Measurements from ENCODE around the gene CRYGA.

CRYGA gene, protein sequence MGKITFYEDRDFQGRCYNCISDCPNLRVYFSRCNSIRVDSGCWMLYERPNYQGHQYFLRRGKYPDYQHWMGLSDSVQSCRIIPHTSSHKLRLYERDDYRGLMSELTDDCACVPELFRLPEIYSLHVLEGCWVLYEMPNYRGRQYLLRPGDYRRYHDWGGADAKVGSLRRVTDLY

DNA sequence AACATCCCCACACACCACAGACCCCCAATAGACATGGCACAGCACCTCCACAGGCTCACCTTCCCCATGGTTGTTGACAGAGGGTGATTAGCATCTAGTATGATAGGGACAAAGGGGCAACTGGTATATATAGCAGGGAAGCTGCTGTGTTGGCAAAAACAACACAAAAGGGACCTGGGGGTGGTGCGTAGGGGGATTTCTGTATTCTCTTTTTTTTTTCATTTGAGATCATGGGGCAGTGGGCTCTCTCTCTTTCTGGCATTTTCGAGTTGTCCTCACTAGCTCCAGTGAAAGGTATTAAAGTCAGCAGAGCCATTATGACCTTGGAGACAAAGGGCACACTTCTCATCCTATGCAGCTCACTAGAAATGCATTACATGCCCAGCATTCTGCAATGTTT lies at the start of gene CRYGA:
Gene CRYGA, minus strand, starts transcription at position 101 of the 400 bp plus-strand sequence. Its CDS starts 33 bp downstream, at position 68.
- Histone ChIP-seq H3K4me1 (ENCODE audit: control insufficient read depth, insufficient read depth, low read length, unreplicated experiment) (no peaks in the 10 kb centered on the region), H3K36me3 (ENCODE audit: insufficient read depth, low read length) (no peaks in the 10 kb centered on the region), H3K4me3 (ENCODE audit: low read depth, low read length) (no peak within 1 kb of the TSS), H3K27me3 (ENCODE audit: insufficient read depth, low read length) (peaks cover 5% of the 10 kb centered on the region; the same call in 1 of the 2 replicates), H2AFZ (ENCODE audit: low read length, unreplicated experiment) (no peak within 1 kb of the TSS), H3K79me2 (ENCODE audit: control insufficient read depth, insufficient read depth, low read length, unreplicated experiment) (no peaks in the 10 kb centered on the region), H3K27ac (ENCODE audit: low read depth, low read length) (no peak within 1 kb of the TSS)

DNA sequence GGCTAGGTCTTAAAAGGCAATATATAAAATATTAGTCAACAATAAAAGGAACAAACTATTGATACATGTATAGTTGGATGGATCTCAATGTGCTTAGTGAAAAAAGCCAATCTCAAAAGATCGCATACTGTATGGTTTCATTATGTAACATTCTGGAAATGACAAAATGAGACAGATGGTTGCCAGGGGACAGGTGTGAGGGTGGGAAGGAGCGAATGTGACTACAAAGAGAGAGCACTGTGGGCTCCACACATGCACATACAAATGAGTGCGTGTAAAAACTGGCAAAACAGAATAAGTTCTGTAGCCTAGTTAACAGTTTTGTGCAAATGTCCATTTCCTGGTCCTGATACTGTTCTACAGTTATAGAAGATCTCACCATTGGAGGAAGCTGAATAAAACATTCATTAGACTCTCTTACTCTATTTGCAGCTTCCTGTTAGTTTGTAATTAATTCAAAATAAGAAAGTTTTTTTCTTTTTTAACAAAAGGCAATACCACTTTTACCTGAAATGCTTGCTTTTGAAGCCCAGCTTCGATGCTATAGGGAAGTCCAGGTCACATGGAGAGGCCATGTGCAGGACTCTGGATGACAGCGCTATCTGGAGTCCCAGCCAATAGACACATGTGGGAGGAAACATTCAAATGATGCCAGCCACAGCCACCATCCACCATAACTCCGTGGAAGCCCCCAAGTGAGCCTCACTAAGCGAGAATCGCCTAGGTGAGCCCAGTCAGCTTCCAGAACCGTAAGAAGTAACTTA lies 47.5 kb upstream of the CRYGA start:
- Histone ChIP-seq H3K27ac (ENCODE audit: low read depth, low read length) (no peak overlapping the region), H3K36me3 (ENCODE audit: insufficient read depth, low read length) (no peaks in the 10 kb centered on the region), H2AFZ (ENCODE audit: low read length, unreplicated experiment) (no peak overlapping the region), H3K79me2 (ENCODE audit: control insufficient read depth, insufficient read depth, low read length, unreplicated experiment) (no peaks in the 10 kb centered on the region), H3K4me1 (ENCODE audit: control insufficient read depth, insufficient read depth, low read length, unreplicated experiment) (no peaks in the 10 kb centered on the region), H3K4me3 (ENCODE audit: low read depth, low read length) (no peak overlapping the region), H3K27me3 (ENCODE audit: insufficient read depth, low read length) (no peaks in the 10 kb centered on the region)

DNA sequence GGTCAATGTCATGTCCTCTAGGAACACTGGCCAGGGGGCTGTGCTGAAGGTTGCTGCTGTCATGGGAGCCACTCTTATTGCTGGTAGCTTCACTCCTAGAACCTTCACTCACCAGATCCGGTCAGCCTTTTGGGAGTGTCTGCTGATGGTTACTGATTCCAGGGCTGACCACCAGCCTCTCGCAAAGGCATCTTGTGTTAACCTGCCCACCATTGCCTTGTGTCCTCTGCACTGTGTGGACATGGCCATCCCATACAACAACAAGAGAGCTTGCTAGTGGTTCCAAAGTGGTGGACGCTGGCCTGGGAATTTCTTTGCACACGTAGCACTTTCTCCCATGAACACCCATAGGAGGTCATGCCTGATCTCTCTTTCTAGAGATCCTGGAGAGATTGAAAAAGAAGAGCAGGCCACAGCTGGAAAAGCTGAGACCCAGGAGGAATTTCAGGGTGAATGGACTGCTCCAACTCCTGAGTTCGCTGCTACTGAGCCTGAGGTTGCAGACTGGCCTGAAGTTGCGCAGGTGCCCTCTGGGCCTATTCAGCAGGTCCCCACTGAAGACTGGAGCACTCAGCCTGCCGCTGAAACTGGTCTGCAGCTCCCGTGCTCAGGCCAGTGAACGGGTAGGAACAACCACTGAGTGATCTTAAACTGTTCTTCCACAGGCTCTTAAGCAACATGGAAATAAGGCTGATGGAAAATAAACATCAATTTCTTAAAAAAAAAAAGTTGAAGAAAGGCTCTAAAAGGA lies 45.1 kb upstream of the CRYGA start:
- Histone ChIP-seq H3K27ac (ENCODE audit: low read depth, low read length) (no peak overlapping the region), H3K4me3 (ENCODE audit: low read depth, low read length) (no peak overlapping the region), H3K27me3 (ENCODE audit: insufficient read depth, low read length) (no peaks in the 10 kb centered on the region), H3K36me3 (ENCODE audit: insufficient read depth, low read length) (no peaks in the 10 kb centered on the region), H3K4me1 (ENCODE audit: control insufficient read depth, insufficient read depth, low read length, unreplicated experiment) (no peaks in the 10 kb centered on the region), H3K79me2 (ENCODE audit: control insufficient read depth, insufficient read depth, low read length, unreplicated experiment) (no peaks in the 10 kb centered on the region), H2AFZ (ENCODE audit: low read length, unreplicated experiment) (no peak overlapping the region)

DNA sequence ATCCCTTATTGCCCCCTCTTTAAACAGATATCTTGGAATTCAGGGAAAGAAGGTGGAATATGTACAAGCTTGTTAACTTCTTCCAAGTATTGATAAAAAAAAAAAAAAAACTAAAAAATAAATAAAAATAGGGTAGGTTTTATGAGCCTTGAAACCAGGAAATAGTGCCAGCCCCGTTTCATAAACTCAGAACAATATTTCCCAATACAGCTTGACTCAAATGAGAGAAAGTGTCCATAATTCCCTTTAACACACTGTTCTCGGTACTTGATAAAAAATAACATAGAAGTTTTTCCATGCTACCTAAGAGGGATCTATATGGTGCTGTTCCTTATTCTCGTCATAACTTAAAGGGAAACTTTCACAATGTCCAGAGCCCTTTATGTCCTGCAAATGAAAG lies 44.4 kb upstream of the CRYGA start:
- H3K36me3 ChIP-seq (ENCODE audit: insufficient read depth, low read length), result no peaks in the 10 kb centered on the region

DNA sequence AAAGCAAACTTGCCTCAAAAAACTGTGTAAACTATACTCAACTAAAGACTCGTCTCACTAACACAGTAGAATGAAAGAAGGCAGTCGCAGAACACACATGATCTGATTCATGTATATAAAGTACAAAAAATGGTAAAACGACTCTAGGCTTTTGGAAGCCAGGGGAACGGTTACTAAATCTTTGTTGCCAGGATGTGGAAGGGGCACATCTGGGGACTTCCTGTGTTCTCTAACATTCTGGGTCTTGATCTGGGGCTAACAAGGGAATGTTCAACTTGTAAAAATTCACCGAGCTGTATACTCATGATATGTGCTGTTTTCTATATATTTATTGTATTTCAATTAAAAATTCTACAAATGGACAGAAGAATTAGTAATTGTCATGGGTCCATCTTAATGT lies 40.8 kb upstream of the CRYGA start:
- H3K4me1 ChIP-seq (ENCODE audit: control insufficient read depth, insufficient read depth, low read length, unreplicated experiment), result no peaks in the 10 kb centered on the region
- no peak overlapping the region for H2AFZ ChIP-seq (ENCODE audit: low read length, unreplicated experiment)
- H3K27ac ChIP-seq (ENCODE audit: low read depth, low read length), result no peak overlapping the region
- H3K36me3 ChIP-seq (ENCODE audit: insufficient read depth, low read length), result no peaks in the 10 kb centered on the region
- H3K4me3 ChIP-seq (ENCODE audit: low read depth, low read length), result no peak overlapping the region
- H3K27me3 ChIP-seq (ENCODE audit: insufficient read depth, low read length), result no peaks in the 10 kb centered on the region
- H3K79me2 ChIP-seq (ENCODE audit: control insufficient read depth, insufficient read depth, low read length, unreplicated experiment), result no peaks in the 10 kb centered on the region

More for the DNA sequence above, 44.4 kb upstream of the CRYGA start:
- Histone ChIP-seq H2AFZ (ENCODE audit: low read length, unreplicated experiment) (no peak overlapping the region), H3K27ac (ENCODE audit: low read depth, low read length) (no peak overlapping the region), H3K79me2 (ENCODE audit: control insufficient read depth, insufficient read depth, low read length, unreplicated experiment) (no peaks in the 10 kb centered on the region), H3K4me3 (ENCODE audit: low read depth, low read length) (no peak overlapping the region), H3K27me3 (ENCODE audit: insufficient read depth, low read length) (no peaks in the 10 kb centered on the region), H3K4me1 (ENCODE audit: control insufficient read depth, insufficient read depth, low read length, unreplicated experiment) (no peaks in the 10 kb centered on the region)

DNA sequence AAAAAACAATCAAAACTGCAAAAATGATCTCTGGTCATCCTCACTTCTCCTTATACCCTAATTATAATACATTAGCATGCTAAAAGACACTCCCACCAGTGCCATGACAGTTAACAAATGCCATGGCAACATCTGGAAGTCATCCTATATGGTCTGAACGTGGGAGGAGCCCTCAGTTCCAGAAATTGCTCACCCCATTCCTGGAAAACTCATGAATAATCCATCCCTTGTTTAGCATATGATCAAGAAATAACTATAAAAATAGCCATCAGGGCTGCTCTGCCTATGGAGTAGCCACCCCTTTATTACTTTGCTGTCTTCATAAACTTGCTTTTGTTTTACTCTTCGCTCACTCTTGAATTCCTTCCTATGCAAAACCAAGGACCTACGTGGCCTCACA lies 32.1 kb upstream of the CRYGA start:
- H3K27ac ChIP-seq (ENCODE audit: low read depth, low read length), result no peak overlapping the region
- no peak overlapping the region for H2AFZ ChIP-seq (ENCODE audit: low read length, unreplicated experiment)

DNA sequence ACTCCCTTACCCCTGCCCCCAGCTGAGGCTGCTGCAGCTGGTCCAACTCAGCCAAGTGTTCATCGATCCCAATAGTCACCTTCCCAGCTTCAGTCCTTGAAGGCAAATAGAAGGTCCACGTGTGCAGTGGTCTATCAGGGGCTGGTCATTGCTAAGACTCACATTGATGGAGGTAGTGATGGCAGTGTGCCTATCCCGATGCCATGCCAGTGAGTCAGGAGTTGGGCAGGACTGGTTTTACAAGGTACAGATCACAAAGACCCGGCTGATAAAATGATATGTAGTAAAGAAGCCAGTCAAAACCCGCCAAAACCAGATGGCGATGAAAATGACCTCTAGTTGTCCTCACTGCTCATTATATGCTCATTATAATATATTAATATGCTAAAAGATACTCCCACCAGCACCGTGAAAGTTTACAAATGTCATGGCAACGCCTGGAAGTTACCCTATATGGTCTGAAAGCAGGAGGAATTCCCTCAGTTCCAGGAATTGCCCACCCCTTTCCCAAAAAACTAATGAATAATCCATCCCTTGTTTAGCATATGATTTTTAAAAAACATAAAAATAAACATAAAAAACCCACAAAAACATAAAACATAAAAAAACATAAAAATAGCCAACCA lies 29.3 kb upstream of the CRYGA start:
- H3K27ac ChIP-seq (ENCODE audit: low read depth, low read length), result no peak overlapping the region
- H3K4me3 ChIP-seq (ENCODE audit: low read depth, low read length), result no peak overlapping the region
- H2AFZ ChIP-seq (ENCODE audit: low read length, unreplicated experiment), result no peak overlapping the region
- H3K27me3 ChIP-seq (ENCODE audit: insufficient read depth, low read length), result 0 out of 2 replicates have a peak, but pooled peaks cover 4% of the 10 kb centered on the region
- H3K79me2 ChIP-seq (ENCODE audit: control insufficient read depth, insufficient read depth, low read length, unreplicated experiment), result no peaks in the 10 kb centered on the region
- H3K4me1 ChIP-seq (ENCODE audit: control insufficient read depth, insufficient read depth, low read length, unreplicated experiment), result no peaks in the 10 kb centered on the region
- H3K36me3 ChIP-seq (ENCODE audit: insufficient read depth, low read length), result no peaks in the 10 kb centered on the region

More for the DNA sequence above, 32.1 kb upstream of the CRYGA start:
- Histone ChIP-seq H3K36me3 (ENCODE audit: insufficient read depth, low read length) (no peaks in the 10 kb centered on the region), H3K27me3 (ENCODE audit: insufficient read depth, low read length) (no peaks in the 10 kb centered on the region), H3K4me3 (ENCODE audit: low read depth, low read length) (no peak overlapping the region), H3K79me2 (ENCODE audit: control insufficient read depth, insufficient read depth, low read length, unreplicated experiment) (no peaks in the 10 kb centered on the region), H3K4me1 (ENCODE audit: control insufficient read depth, insufficient read depth, low read length, unreplicated experiment) (no peaks in the 10 kb centered on the region)

DNA sequence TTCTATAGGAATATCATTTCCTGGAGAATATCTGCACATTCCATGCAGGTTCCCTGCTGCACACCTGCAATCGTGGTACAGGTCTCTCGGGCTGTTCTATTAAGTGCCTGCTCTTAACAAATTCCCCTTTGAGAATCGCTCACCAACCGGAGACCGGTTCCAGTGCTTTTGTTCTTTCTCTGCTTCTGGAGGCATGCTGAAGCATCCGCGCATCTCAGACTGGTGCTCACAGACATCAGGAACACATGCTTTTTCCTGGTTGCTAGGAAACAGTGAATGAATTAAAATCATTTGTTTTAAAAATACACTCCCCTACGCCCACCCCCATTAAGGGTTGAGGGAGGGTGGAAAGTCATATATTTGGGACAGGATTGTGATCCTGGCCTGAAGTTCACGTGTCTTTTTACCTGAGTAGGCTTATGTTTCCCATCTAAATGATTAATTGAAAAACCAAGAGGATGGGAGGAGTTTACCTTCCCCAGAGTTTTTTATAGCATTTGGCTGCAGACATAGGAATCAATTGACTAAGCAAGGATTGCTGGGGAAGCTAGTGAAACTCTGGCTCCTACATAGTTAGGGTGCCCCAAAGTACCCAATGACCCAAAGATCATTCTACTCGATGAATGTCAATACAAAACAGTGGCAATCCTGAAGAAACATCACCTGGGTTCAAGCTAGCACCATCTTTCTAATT lies 26.6 kb upstream of the CRYGA start, which contains the start of gene C2orf80:
Gene C2orf80, minus strand, starts transcription at position 221 of the 694 bp plus-strand sequence. CDS start 3,044 bp downstream, outside the sequence.
- H3K27ac ChIP-seq (ENCODE audit: low read depth, low read length), result no peak within 1 kb of the TSS
- H3K36me3 ChIP-seq (ENCODE audit: insufficient read depth, low read length), result no peaks in the 10 kb centered on the region
- peaks cover 15% of the 10 kb centered on the region for H3K27me3 ChIP-seq (ENCODE audit: insufficient read depth, low read length)
- H3K4me1 ChIP-seq (ENCODE audit: control insufficient read depth, insufficient read depth, low read length, unreplicated experiment), result no peaks in the 10 kb centered on the region
- no peak within 1 kb of the TSS for H2AFZ ChIP-seq (ENCODE audit: low read length, unreplicated experiment)
- no peaks in the 10 kb centered on the region for H3K79me2 ChIP-seq (ENCODE audit: control insufficient read depth, insufficient read depth, low read length, unreplicated experiment)
- H3K4me3 ChIP-seq (ENCODE audit: low read depth, low read length), result no peak within 1 kb of the TSS

DNA sequence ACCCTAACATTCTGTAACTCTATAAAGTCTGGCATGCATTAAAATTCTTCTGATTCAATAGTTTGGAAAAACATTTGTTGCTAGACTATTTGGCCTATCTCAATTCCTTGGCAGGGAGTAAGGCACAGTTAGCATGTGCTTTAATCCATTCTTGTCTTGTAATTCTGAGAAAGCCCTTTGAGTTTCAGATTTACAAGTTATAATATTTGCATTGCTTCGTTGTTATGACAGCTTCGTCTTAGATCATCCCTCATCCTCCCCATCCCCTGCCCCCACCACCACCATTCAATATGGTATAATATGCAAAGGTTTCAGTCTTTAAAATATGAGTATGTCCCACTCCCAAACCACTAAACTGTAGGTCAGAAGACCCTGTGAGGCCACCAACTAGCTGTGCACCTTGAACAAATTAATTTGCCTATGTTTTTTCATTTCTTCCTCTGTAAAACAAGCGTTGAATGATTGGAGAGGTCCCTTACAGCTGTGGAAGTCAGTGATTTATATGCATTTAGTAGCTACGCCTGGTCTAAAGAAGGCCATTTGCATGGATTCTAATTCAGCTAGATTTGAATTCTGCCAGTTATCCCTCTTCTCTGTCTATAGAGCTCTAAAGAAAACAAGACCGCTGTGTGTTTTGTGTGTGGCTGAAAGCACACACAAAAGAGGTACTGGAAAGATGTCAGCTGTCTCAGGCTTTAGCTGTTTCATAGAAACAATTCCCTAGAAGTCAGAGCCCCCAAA lies 25.9 kb upstream of the CRYGA start:
- H3K27ac ChIP-seq (ENCODE audit: low read depth, low read length), result no peak overlapping the region
- peaks cover 22% of the 10 kb centered on the region for H3K27me3 ChIP-seq (ENCODE audit: insufficient read depth, low read length)
- H3K4me1 ChIP-seq (ENCODE audit: control insufficient read depth, insufficient read depth, low read length, unreplicated experiment), result no peaks in the 10 kb centered on the region
- H3K4me3 ChIP-seq (ENCODE audit: low read depth, low read length), result no peak overlapping the region
- no peaks in the 10 kb centered on the region for H3K79me2 ChIP-seq (ENCODE audit: control insufficient read depth, insufficient read depth, low read length, unreplicated experiment)
- H3K36me3 ChIP-seq (ENCODE audit: insufficient read depth, low read length), result no peaks in the 10 kb centered on the region
- no peak overlapping the region for H2AFZ ChIP-seq (ENCODE audit: low read length, unreplicated experiment)
